Adipose tissue (tissue), 3 donors: ENCODE measurements around the gene ACAD10. TPM values are rescaled to one million over a fixed set of nuclear protein-coding genes. Genes with fewer than 3 reads are reported as not detected.
"Not testable (repeated sequence)": the region's sequence is repeated elsewhere in the genome, so short reads cannot be mapped to it uniquely, and the experiment has no call there.

ENCODE experiments used
- H3K27ac ChIP-seq: one replicate; pipeline ENCODE4 v1.5.1; 2013; ENCODE audit warnings: low read depth, low read length
- WGBS, 3 donors: extraction: QIAGEN DNeasy Blood & Tissue Kit; methylation state at CpG; one replicate each; pipeline ENCODE4 v1.1.7; 2013; 5-methylcytosine and 5-hydroxymethylcytosine counted together
- polyA plus RNA-seq, 3 donors: library from polyadenylated mRNA; stranded (reverse); fragments of 200-250 nt; gene quantifications; one replicate each; pipeline ENCODE4 v1.2.3, GENCODE V29; 2013
- donor health status: healthy with polysubstance abuse.
- donor health status: Bipolar disorder and iron deficiency.
- donor health status: healthy.

The ACAD10 gene
- polyA plus RNA-seq, result 10 to 100 TPM; 10.6 to 15.1 (median 10.6) TPM

- 0 to 1% (median 1%) methylated on average over 54 to 63 of the region's 63 CpGs for WGBS, 3 donors
- H3K27ac ChIP-seq, result no peak within 1 kb of the TSS
Observed at GRCh38 chr12:111685811-111686573, at the start of gene ACAD10, which contains the start of gene BRAP. ACAD10 (plus strand) TSS chr12:111686053; CDS start chr12:111692710, 6,657 bp downstream. BRAP (minus strand) TSS chr12:111685956; CDS start chr12:111685792, 164 bp downstream.

DNA sequence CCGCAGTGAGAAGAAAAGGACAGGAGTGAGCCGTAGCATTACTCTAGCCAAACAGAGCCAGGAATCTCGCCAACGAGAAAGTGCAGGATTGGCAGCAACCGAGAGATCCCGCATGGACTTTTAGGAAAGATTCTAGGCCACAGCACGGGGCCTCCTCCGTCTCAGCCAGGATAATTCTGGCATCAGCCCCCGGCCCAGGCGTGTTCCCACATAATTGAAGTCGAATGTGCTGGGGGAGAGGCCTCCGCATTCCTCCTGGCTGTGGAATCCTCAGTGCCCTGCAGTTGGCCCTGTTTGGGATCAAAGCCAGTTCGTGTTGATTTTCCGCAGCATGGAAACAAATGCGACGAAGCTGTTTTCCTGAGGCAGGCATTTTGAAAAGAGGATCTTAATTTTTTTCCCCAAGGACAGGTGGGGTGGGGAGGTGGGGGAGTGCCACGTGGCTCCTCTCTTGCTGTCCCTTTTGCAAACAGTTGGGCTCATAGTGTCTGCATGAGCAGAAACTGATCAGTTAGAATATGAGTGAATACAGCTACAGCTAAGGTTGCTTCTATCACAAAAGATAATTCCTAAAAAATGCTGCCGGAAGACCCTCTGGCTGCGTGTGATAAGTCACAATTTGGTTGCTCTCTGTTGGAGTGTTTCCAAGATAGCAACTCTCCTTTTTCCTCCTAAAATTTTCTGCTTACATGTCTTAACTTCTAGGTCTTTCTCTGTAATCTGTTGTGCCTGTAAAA is 49.5 kb upstream of the ACAD10 start:
- 37 to 41% (median 37%) methylated on average over 19 of the region's 19 CpGs for WGBS, 3 donors
- H3K27ac ChIP-seq, result no peak overlapping the region

DNA sequence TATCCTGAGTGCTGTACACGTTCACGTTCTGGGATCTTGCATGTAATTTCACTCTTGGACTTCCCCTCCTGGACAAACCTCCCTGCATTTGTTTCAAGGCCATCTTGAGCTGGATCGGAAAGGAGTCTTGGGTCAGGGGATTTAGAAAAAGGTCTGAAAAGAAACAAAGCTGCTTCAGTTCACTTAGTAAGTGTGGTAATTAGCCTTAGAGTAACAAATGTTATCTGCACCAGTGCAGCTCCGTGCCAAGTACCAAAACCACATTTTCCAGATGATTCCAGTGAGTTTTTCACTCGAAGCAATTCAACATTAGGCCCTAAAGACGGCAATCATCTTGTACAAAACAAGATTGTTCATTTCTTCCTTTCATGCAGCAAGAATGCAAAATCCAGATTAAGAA is 47.3 kb upstream of the ACAD10 start:
- WGBS, 3 donors, result 61 to 70% (median 69%) methylated on average over 6 of the region's 6 CpGs
- H3K27ac ChIP-seq, result no peak overlapping the region

DNA sequence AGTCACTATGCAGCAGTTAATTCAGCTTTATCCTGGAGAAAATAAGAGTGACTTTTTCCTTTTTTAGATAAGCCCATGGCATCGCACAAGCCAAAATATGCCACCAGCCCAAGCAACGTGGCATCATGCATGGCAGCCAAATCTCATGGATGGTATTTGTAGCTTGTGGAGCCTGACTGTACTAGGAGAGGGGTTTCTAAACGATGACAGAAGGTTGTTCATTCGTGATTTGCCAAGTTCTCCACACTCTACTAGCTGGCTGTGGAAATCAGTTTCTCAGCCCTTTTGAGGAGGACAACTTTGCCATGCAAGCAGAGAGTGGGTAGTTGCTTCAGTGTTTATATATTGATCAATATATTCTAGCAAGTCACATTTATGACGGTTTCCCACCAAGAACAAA is 45.3 kb upstream of the ACAD10 start:
- H3K27ac ChIP-seq, result no peak overlapping the region
- WGBS, 3 donors, result 88 to 93% (median 89%) methylated on average over 5 of the region's 5 CpGs

DNA sequence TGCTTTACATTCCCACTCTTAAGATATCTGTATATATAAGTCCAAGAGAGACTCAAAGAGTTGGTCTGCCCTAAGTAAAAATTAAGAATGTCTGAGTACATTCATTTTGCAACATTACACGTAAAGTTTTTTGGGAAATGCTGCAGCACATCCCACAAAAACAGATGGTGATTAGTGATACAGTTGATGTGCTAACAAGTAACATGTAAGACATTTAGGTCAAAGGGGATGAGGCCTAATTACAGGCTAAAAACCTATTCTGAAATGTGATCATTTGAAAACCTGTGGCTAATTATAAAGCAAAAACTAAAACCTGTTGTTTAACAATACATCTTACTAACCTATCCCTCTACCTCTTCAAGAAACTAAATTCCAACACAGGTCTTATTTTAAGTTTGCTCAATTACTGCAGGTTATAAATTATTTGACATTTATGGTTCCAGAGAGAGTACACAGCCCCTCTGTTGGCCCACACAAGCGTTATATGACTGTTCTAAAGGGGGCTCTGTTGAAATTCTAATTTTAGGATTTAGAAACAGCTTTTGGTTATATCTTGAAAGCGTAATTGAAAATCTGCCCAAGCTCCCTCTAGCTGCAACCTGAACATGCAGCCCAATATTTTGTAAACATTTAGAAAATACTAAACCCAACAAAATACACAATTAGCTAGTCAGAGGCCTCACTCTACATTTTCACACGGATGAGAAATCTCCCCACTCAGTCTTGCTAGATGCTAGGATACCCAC is 43.0 kb upstream of the ACAD10 start:
- 57 to 77% (median 61%) methylated on average over 4 of the region's 4 CpGs for WGBS, 3 donors
- H3K27ac ChIP-seq, result no peak overlapping the region

GRCh38 chr12:111643427-111643826 is 42.4 kb upstream of the ACAD10 start:
- no peak overlapping the region for H3K27ac ChIP-seq
- 29 to 69% (median 68%) methylated on average over 3 of the region's 3 CpGs for WGBS, 3 donors

DNA sequence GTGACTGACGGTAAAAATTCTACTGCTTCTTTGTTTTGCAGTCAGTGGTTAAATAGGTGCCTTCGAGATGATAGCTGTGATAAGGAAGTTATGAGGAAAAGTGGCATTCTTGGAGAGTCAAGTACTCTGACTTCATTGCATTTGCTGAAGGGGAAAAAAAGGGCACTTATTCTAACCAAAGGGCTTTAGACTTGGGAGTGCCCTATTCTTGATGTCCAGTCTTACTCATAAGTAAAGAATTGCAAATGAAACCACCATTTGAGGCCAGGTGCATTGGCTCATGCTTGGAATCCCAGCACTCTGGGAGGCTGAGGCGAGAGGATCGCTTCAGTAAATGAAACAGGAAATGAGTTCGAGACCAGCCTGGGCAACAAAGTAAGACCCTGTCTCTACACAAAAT is 40.4 kb upstream of the ACAD10 start:
- H3K27ac ChIP-seq, result no peak overlapping the region
- 94 to 95% (median 94%) methylated on average over 5 of the region's 5 CpGs for WGBS, 3 donors

GRCh38 chr12:111650912-111651311 is 34.9 kb upstream of the ACAD10 start:
- no peak overlapping the region for H3K27ac ChIP-seq
- 92 to 98% (median 96%) methylated on average over 7 of the region's 7 CpGs for WGBS, 3 donors

- H3K27ac ChIP-seq, result not testable (repeated sequence)
- WGBS, 3 donors, result 89 to 96% (median 93%) methylated on average over 9 of the region's 9 CpGs
Observed at GRCh38 chr12:111652530-111652929, 33.3 kb upstream of the ACAD10 start.

- WGBS, 3 donors, result 86 to 93% (median 89%) methylated on average over 6 of the region's 6 CpGs
- no peak overlapping the region for H3K27ac ChIP-seq
Observed at GRCh38 chr12:111653596-111653995, 32.3 kb upstream of the ACAD10 start.

GRCh38 chr12:111655356-111655755 is 30.5 kb upstream of the ACAD10 start:
- no peak overlapping the region for H3K27ac ChIP-seq
- WGBS, 3 donors, result 90 to 96% (median 93%) methylated on average over 3 of the region's 3 CpGs

GRCh38 chr12:111656016-111656415 is 29.8 kb upstream of the ACAD10 start:
- no peak overlapping the region for H3K27ac ChIP-seq
- WGBS, 3 donors, result 91 to 96% (median 96%) methylated on average over 4 of the region's 4 CpGs

DNA sequence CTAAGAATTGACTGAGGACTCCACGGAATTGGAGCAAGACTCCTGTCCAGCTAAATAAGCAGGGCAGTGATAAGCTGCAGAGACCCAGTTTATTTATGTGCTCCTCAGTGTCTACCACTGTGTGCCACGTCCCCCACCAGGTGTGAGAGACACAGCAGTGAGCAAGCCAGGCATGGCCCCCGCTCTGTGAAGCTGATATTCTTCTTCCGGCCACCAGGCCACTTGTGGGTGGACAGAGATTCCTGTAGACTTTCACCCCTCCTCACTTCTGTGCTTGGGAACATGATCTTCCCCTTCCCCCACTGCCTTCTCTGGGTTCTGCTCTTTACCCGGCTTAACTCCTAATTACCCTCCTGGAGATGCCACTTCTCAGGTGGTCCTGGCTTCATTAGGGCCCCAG is 21.4 kb upstream of the ACAD10 start:
- H3K27ac ChIP-seq, result no peak overlapping the region
- WGBS, 3 donors, result 85 to 88% (median 88%) methylated on average over 5 of the region's 5 CpGs

GRCh38 chr12:111664961-111665865 is 20.6 kb upstream of the ACAD10 start:
- no peak overlapping the region for H3K27ac ChIP-seq

DNA sequence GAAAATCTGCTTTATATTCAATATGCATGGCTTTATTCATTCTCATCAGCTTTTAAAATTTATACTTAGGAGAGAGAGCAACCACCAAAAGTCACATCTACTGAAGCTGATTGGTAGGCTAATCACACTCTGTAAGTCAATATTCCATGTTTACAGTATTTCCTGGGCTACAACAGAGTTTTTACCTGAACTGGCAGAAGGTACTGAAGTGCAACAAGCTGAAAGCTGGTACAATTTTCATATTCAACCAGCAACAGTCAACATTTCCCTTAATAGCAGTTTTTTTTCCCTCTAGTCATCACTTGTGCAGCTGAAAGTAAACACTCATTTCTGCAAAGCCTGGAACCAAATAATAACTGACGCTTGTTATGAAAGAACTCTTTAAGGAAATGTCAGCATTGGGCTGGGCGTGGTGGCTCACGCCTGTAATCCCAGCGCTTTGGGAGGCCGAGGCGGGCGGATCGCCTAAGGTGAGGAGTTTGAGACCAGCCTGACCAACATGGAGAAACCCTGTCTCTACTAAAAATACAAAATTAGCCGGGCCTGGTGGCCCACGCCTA is 13.0 kb upstream of the ACAD10 start:
- WGBS, 3 donors, result 88 to 91% (median 89%) methylated on average over 10 of the region's 10 CpGs
- no peak overlapping the region for H3K27ac ChIP-seq

More at GRCh38 chr12:111664961-111665865, 20.6 kb upstream of the ACAD10 start:
- WGBS, 3 donors, result 74 to 83% (median 82%) methylated on average over 11 of the region's 11 CpGs

- 72 to 81% (median 72%) methylated on average over 3 of the region's 3 CpGs for WGBS, 3 donors
- H3K27ac ChIP-seq, result no peak overlapping the region
Observed at GRCh38 chr12:111673503-111673902, 12.3 kb upstream of the ACAD10 start.

GRCh38 chr12:111677186-111677585 is 8.7 kb upstream of the ACAD10 start:
- H3K27ac ChIP-seq, result no peak overlapping the region
- 92 to 94% (median 93%) methylated on average over 5 of the region's 5 CpGs for WGBS, 3 donors
